DND-41 (cell line): ENCODE measurements around the gene SIRPA.

ENCODE experiments used
- CTCF ChIP-seq: IDR thresholded peaks from 2 replicates; pipeline ENCODE4 v1.5.1; 2012; ENCODE audit warnings: borderline replicate concordance, low read length, moderate library complexity, mild to moderate bottlenecking; ENCODE audit not compliant: poor library complexity, severe bottlenecking; ENCODE audit errors: extremely low read depth
- EZH2 ChIP-seq: IDR thresholded peaks from 3 replicates; pipeline ENCODE4 v1.6.1; 2012; ENCODE audit warnings: borderline replicate concordance, low read depth, mild to moderate bottlenecking, moderate library complexity, low read length, inconsistent platforms; ENCODE audit not compliant: severe bottlenecking

- TF ChIP-seq CTCF (no peak), EZH2 (peak; percentile 95)
Observed at GRCh38 chr20:1894951-1895673, at the start of gene SIRPA.
